Islet precursor cell (in vitro differentiated cells): ENCODE results near the gene LMNTD2.

Experiments used
- DNase-seq: peaks from one replicate; pipeline ENCODE4 v3.0.0-alpha.2; 2018

Gene LMNTD2

GRCh38 chr11:567011-567628 is 6.6 kb upstream of the LMNTD2 start:
- DNase-seq = no peak

GRCh38 chr11:565921-566509 is 5.5 kb upstream of the LMNTD2 start:
- DNase-seq = peak; percentile 90

- peak; percentile 79 for DNase-seq
These were observed 3.5 kb upstream of the LMNTD2 start for GRCh38 chr11:563812-564578.

- DNase-seq = no peak
These were observed 2.7 kb upstream of the LMNTD2 start for GRCh38 chr11:563066-563811.

GRCh38 chr11:562046-562645 is 1.6 kb upstream of the LMNTD2 start:
- DNase-seq = peak; percentile 56

- peak; percentile 59 for DNase-seq
These were observed 838 bp upstream of the LMNTD2 start for GRCh38 chr11:561148-562003.

GRCh38 chr11:559712-560304 is 730 bp downstream of the LMNTD2 start:
- peak; percentile 74 for DNase-seq

- no peak for DNase-seq
These were observed 1.4 kb downstream of the LMNTD2 start for GRCh38 chr11:559020-559620.

GRCh38 chr11:558503-558902 is 2.0 kb downstream of the LMNTD2 start:
- no peak for DNase-seq

GRCh38 chr11:557328-558132 is 3.0 kb downstream of the LMNTD2 start:
- DNase-seq = no peak

GRCh38 chr11:556662-557256 is 3.8 kb downstream of the LMNTD2 start:
- no peak for DNase-seq

GRCh38 chr11:555780-556661 is 4.5 kb downstream of the LMNTD2 start:
- no peak for DNase-seq

- DNase-seq = no peak
These were observed 5.2 kb downstream of the LMNTD2 start for GRCh38 chr11:555227-555779.

GRCh38 chr11:554428-555226 is 5.9 kb downstream of the LMNTD2 start:
- peak; percentile 82 for DNase-seq

- DNase-seq = no peak
These were observed 6.6 kb downstream of the LMNTD2 start for GRCh38 chr11:553988-554340.

- no peak for DNase-seq
These were observed 7.2 kb downstream of the LMNTD2 start for GRCh38 chr11:553083-553987.

- DNase-seq = no peak
These were observed 8.9 kb downstream of the LMNTD2 start for GRCh38 chr11:551596-551995.
